GM20000 (cell line): ENCODE measurements around the gene MOB3A.
"Not testable (repeated sequence)": the region's sequence is repeated elsewhere in the genome, so short reads cannot be mapped to it uniquely, and the experiment has no call there.

Source experiments
- DNase-seq: peaks from one replicate; pipeline ENCODE4 v3.0.0; 2012; ENCODE audit warnings: low spot score
- CTCF ChIP-seq: IDR thresholded peaks from 2 replicates; pipeline ENCODE4 v1.5.1; 2012; ENCODE audit warnings: mild to moderate bottlenecking, control low read depth; ENCODE audit errors: extremely low read depth, missing control alignments

The MOB3A gene

DNA sequence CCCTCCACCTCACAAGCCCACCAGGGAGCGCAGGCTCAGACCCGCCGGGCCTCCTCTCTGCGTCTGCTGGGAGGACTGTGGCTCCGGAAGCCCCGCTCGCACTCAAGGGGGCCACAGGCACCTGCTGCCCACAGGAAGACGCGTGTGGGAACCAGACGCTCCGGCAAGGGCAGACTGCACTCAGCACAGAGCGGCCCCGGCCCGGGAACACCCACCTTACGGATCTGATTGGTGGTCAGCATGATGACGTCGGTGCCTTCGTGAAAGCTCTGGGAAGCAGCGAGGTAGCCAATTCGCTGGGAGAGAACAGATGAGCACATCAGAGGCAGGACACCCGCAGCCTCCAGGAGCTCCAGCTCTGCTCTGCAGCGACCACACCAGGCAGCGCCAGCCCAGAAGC, 40.7 kb upstream of the MOB3A start:
- TF ChIP-seq CTCF, result no peak
- DNase-seq, result no peak

DNA sequence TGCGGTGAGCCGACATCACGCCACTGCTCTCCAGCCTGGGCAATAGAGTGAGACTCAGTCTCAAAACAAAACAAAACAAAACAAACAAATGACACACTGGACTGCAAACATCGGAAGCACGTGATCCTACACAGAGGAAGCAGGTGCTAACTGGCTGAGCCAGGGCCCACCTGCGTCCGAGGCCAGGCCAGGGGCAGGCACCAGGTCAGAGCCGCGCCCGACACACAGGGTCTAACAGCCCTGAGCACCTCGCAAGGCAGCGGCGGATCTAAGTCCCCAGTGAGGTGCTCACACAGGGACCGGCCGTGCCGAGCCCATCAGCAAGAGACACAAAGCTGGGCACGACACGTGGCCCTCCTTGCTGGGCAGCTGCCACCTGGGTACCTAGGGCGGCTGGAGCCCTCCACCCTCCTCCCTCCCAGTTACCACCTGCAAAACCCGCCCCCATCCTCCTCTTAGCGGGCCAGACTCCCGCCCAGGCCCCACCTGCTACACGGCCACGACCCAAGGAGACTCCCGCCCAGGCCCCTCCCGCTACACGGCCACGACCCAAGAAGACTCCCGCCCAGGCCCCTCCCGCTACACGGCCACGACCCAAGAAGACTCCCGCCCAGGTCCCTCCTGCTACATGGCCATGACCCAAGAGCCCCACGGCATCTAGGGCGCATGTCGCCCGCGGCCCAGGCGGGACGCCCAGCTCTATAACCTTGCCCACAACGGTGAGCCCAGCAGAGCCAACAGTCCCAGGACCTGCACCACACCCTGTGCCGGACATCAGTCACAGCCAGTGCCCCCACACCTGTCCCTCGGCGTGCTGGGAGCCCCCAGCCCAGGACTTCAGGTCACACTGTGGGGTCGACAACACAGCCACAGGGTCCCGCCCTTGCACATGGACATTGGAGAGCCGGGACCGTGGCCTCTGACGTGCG, 39.6 kb upstream of the MOB3A start:
- TF ChIP-seq CTCF, result no peak
- no peak for DNase-seq

DNA sequence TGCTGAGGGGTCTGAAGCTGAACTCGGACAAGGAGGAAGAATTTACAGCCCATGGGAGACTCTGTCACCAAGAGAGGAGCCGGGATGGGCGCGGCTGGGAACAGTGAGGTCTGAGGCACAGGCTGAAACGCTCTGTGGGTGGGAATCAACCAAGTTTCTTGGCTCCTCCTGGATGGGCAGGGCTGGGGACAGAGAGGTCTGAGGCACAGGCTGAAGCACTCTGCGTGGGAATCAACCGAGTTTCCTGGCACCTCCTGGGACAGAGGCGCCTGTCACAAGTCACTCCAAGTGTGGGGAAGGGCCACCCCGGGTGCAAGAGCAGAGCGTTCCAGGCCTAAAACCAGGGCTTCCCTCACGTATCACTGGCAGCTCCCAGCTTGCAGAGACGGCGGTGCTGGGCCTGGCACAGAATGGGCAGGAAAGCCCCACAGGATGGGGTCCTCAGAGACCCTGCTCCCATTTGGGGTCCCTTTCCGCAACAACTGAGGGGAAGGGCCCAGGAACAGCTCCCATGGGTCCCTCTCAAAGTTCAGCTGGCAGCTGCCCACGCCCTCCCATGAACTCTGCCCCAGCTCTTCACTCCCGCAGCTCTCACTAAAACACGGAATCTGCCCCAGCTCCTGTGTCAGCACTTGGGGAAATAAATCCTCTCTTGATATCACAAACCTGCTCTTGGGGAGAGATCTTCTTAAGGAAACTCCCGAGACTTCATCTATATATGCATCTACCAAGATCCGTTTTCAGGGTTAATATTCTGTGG, 36.8 kb upstream of the MOB3A start:
- no peak for DNase-seq
- TF ChIP-seq CTCF, result no peak

DNA sequence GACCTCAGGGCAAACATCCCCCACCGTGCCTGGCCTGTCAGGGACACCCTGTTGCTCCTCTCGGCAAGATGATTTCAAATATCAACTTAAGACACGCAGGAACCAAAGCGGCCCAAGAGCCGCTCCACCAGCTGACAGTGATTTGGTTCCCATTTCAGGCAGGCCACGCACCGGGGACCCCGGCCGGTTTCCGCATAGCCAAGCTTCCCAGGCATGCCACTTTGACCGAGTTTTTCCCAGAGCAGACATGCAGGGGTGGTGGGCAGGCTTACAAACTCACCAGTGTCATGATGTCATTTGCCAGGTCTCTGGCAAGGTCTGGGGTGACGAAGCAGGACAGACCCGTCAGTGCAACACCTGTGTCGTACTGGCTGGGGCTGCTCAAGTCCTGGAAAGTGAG, 36.1 kb upstream of the MOB3A start:
- DNase-seq, result no peak
- no peak for TF ChIP-seq CTCF

DNA sequence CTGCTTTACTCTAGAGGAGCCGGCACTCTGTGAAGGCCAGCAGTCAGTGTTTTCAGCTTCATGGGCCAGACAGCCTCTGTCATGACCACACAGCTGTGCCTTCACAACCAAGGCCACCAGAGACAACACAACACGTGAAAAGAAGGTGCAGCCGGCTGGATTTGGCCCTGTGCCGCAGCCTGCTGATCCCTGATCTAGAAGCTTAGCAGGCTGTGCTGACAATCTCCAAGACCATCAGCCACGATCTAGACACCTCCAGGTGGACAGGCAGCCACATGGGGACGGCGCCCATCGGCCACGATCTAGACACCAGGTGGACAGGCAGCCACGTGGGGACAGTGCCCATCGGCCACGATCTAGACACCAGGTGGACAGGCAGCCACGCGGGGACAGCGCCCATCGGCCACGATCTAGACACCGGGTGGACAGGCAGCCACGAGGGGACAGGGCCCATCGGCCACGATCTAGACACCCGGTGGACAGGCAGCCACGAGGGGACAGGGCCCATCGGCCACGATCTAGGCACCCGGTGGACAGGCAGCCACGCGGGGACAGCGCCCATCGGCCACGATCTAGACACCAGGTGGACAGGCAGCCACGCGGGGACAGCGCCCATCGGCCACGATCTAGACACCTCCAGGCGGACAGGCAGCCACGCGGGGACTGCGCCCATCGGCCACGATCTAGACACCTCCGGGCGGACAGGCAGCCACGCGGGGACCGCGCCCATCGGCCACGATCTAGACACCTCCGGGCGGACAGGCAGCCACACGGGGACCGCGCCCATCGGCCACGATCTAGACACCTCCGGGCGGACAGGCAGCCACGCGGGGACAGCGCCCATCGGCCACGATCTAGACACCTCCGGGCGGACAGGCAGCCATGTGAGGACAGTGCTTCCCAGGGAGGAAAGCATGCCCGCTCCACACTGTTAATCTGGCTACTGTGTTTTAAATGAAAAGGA, 35.2 kb upstream of the MOB3A start:
- DNase-seq, result not testable (repeated sequence)

GRCh38 chr19:2129892-2130770, 34.0 kb upstream of the MOB3A start:
- no peak for TF ChIP-seq CTCF
- DNase-seq, result no peak

- no peak for TF ChIP-seq CTCF
- no peak for DNase-seq
These were observed 33.4 kb upstream of the MOB3A start for GRCh38 chr19:2129486-2129885.
